Neural crest cell (in vitro differentiated cells): ENCODE measurements around the gene PPARGC1A. TPM values are rescaled to one million over a fixed set of nuclear protein-coding genes. Genes with fewer than 3 reads are reported as not detected.
A peak's percentile ranks its signal among the peaks of the same experiment; 100 is the strongest.

Experiments used
- DNase-seq: peaks from one replicate; pipeline ENCODE4 v3.0.0; 2021; ENCODE audit warnings: low read depth, mixed read lengths, low spot score
- H3K27ac Mint-ChIP-seq: one replicate; pipeline ENCODE4 v1.8.0; 2021; ENCODE audit warnings: mild to moderate bottlenecking, mixed read lengths; ENCODE audit not compliant: unreplicated experiment
- H3K27me3 Mint-ChIP-seq: 2 replicates; pipeline ENCODE4 v1.8.0; 2021; ENCODE audit warnings: low read depth, mild to moderate bottlenecking, mixed read lengths
- H3K36me3 Mint-ChIP-seq: 2 replicates; pipeline ENCODE4 v1.8.0; 2021; ENCODE audit warnings: low read depth, mild to moderate bottlenecking, mixed read lengths
- H3K4me1 Mint-ChIP-seq: 2 replicates; pipeline ENCODE4 v1.8.0; 2021; ENCODE audit warnings: mixed read lengths
- H3K4me3 Mint-ChIP-seq: one replicate; pipeline ENCODE4 v1.8.0; 2021; ENCODE audit warnings: mild to moderate bottlenecking, mixed read lengths
- H3K9me3 Mint-ChIP-seq: 2 replicates; pipeline ENCODE4 v1.8.0; 2021; ENCODE audit warnings: mixed read lengths
- CTCF ChIP-seq: fragments of 200-600 bp; sonication (generic); conservative IDR thresholded peaks from 2 replicates; pipeline ENCODE4 v1.5.0; 2021; ENCODE audit warnings: antibody characterized with exemption, mild to moderate bottlenecking
- total RNA-seq: library from RNA; stranded (reverse); gene quantifications from 2 replicates; pipeline ENCODE4 v1.2.1, GENCODE V29; 2021

PPARGC1A gene
- total RNA-seq, 1 donor from 2014 or later, result 2.8 TPM

- Mint-ChIP-seq H3K4me3 (no peak overlapping the region), H3K36me3 (no peaks in the 10 kb centered on the region), H3K9me3 (no peaks in the 10 kb centered on the region), H3K27ac (no peak overlapping the region), H3K4me1 (peaks cover 19% of the 10 kb centered on the region), H3K27me3 (no peaks in the 10 kb centered on the region)
- no peak for TF ChIP-seq CTCF
- no peak for DNase-seq
Measured at GRCh38 chr4:23866450-23867075, 23.3 kb downstream of the PPARGC1A start.

GRCh38 chr4:23861897-23862296 is 27.9 kb downstream of the PPARGC1A start:
- H3K9me3 Mint-ChIP-seq, result peaks cover 3% of the 10 kb centered on the region
- H3K4me3 Mint-ChIP-seq, result no peak overlapping the region
- no peak overlapping the region for H3K27ac Mint-ChIP-seq
- H3K27me3 Mint-ChIP-seq, result no peaks in the 10 kb centered on the region
- no peaks in the 10 kb centered on the region for H3K36me3 Mint-ChIP-seq
- H3K4me1 Mint-ChIP-seq, result peaks cover 10% of the 10 kb centered on the region
- TF ChIP-seq CTCF, result no peak
- DNase-seq, result no peak

- no peaks in the 10 kb centered on the region for H3K27me3 Mint-ChIP-seq
- no peak overlapping the region for H3K4me3 Mint-ChIP-seq
- no peaks in the 10 kb centered on the region for H3K36me3 Mint-ChIP-seq
Measured at GRCh38 chr4:23860919-23861318, 28.9 kb downstream of the PPARGC1A start.

GRCh38 chr4:23857367-23857959 is 32.4 kb downstream of the PPARGC1A start:
- Mint-ChIP-seq H3K4me1 (peaks cover 11% of the 10 kb centered on the region), H3K36me3 (no peaks in the 10 kb centered on the region), H3K27ac (no peak overlapping the region)

More at GRCh38 chr4:23860919-23861318, 28.9 kb downstream of the PPARGC1A start:
- Mint-ChIP-seq H3K27ac (no peak overlapping the region), H3K9me3 (peaks cover 3% of the 10 kb centered on the region), H3K4me1 (peaks cover 11% of the 10 kb centered on the region)
- no peak for DNase-seq
- no peak for TF ChIP-seq CTCF

GRCh38 chr4:23856630-23857029 is 33.2 kb downstream of the PPARGC1A start:
- no peak for TF ChIP-seq CTCF
- Mint-ChIP-seq H3K27me3 (no peaks in the 10 kb centered on the region), H3K36me3 (no peaks in the 10 kb centered on the region), H3K4me3 (no peak overlapping the region), H3K27ac (no peak overlapping the region), H3K9me3 (peaks cover 3% of the 10 kb centered on the region), H3K4me1 (peaks cover 11% of the 10 kb centered on the region)
- no peak for DNase-seq

More at GRCh38 chr4:23857367-23857959, 32.4 kb downstream of the PPARGC1A start:
- peaks cover 3% of the 10 kb centered on the region for H3K9me3 Mint-ChIP-seq
- H3K4me3 Mint-ChIP-seq, result no peak overlapping the region
- H3K27me3 Mint-ChIP-seq, result no peaks in the 10 kb centered on the region
- no peak for DNase-seq
- TF ChIP-seq CTCF, result peak; percentile 34
